HG03439 (cell line): ENCODE data around the gene ATG16L1.

Source experiments
- ATAC-seq: cut with Tn5 transposase; IDR thresholded peaks from one replicate; pipeline ENCODE4 v1.9.1; 2021; ENCODE audit warnings: mild to moderate bottlenecking, moderate library complexity; ENCODE audit not compliant: unreplicated experiment

ATG16L1 gene

GRCh38 chr2:233251306-233252116 lies at the start of gene ATG16L1:
TSS of gene ATG16L1 (plus strand) at chr2:233251673. CDS start at chr2:233251828, 155 bp downstream.
- peak; percentile 84 for ATAC-seq

GRCh38 chr2:233202531-233202944 lies 48.9 kb upstream of the ATG16L1 start:
- no peak for ATAC-seq

GRCh38 chr2:233203060-233203459 lies 48.4 kb upstream of the ATG16L1 start:
- no peak for ATAC-seq

GRCh38 chr2:233204286-233204936 lies 47.1 kb upstream of the ATG16L1 start:
- no peak for ATAC-seq

GRCh38 chr2:233208382-233209116 lies 42.9 kb upstream of the ATG16L1 start:
- no peak for ATAC-seq

GRCh38 chr2:233209117-233209532 lies 42.3 kb upstream of the ATG16L1 start:
- ATAC-seq: no peak

- no peak for ATAC-seq
Measured at GRCh38 chr2:233209533-233210171, 41.8 kb upstream of the ATG16L1 start.

GRCh38 chr2:233210281-233210680 lies 41.2 kb upstream of the ATG16L1 start:
- no peak for ATAC-seq

- ATAC-seq: no peak
Measured at GRCh38 chr2:233210843-233211547, 40.5 kb upstream of the ATG16L1 start.

GRCh38 chr2:233211548-233211895 lies 40.0 kb upstream of the ATG16L1 start:
- no peak for ATAC-seq

- no peak for ATAC-seq
Measured at GRCh38 chr2:233213011-233213410, 38.5 kb upstream of the ATG16L1 start.

- no peak for ATAC-seq
Measured at GRCh38 chr2:233213975-233214374, 37.5 kb upstream of the ATG16L1 start.

- ATAC-seq: no peak
Measured at GRCh38 chr2:233217892-233218377, 33.5 kb upstream of the ATG16L1 start.

- ATAC-seq: no peak
Measured at GRCh38 chr2:233218836-233219235, 32.6 kb upstream of the ATG16L1 start.

GRCh38 chr2:233219848-233220247 lies 31.6 kb upstream of the ATG16L1 start:
- no peak for ATAC-seq

GRCh38 chr2:233221378-233222063 lies 30.0 kb upstream of the ATG16L1 start:
- no peak for ATAC-seq

GRCh38 chr2:233223059-233223894 lies 28.2 kb upstream of the ATG16L1 start:
- ATAC-seq: no peak

- no peak for ATAC-seq
Measured at GRCh38 chr2:233225230-233226068, 26.0 kb upstream of the ATG16L1 start.
